Measurements from ENCODE around the gene ABHD16B. TPM values are rescaled to one million over a fixed set of nuclear protein-coding genes. Genes with fewer than 3 reads are reported as not detected.

The ABHD16B gene
- total and polyA plus RNA-seq, 2 of the 13 experiments (the other 11 are each of a cell fraction or from before 2014, with no cell fraction given): not detected

DNA sequence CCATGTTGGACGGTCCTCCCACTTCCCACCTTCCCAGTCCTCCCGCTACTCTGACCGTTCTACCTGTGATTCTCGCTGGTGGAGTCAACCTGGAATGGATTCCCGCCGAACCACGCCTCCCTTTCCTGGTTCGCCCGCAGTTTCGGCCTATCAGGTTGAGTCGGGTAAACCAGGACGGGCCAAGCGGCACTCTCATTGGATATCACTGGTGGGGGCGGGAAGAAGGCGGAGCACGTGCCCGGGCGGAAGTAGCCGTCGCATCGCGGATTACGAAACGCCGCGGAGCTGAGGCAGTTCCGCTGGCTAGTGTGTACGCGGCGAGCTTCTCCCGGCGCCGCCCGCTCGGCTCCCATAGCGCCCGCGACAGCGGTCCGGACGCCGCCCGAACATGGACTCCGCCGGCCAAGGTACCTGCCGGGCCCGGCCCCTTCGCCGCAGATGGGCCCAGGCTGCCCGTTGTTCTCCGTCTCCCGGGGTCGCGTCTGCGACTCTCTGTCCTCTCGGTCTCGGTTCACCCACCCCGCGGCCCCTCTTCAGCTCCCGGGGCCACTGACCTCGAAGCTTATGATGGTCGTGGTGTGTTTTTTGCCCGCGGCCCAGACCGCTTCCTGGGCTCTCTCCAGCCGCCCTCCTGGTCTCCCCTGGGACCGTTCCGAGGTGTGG, 3.8 kb downstream of the ABHD16B start, which contains the start of gene TPD52L2 (continued):
- TF ChIP-seq, protein P1, sequence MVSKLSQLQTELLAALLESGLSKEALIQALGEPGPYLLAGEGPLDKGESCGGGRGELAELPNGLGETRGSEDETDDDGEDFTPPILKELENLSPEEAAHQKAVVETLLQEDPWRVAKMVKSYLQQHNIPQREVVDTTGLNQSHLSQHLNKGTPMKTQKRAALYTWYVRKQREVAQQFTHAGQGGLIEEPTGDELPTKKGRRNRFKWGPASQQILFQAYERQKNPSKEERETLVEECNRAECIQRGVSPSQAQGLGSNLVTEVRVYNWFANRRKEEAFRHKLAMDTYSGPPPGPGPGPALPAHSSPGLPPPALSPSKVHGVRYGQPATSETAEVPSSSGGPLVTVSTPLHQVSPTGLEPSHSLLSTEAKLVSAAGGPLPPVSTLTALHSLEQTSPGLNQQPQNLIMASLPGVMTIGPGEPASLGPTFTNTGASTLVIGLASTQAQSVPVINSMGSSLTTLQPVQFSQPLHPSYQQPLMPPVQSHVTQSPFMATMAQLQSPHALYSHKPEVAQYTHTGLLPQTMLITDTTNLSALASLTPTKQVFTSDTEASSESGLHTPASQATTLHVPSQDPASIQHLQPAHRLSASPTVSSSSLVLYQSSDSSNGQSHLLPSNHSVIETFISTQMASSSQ (IDR thresholded peaks at IDR 0.05; ENCODE audit: low read depth): peak; percentile 62; the same call in 1 of the 2 replicates
- TF ChIP-seq, protein P1 (CRISPR knock-in tag; IDR thresholded peaks at IDR 0.05; ENCODE audit: borderline replicate concordance): peak; percentile 86
- TF ChIP-seq TGIF2 (CRISPR knock-in tag; IDR thresholded peaks at IDR 0.05) (peak; percentile 76), TOE1 (CRISPR knock-in tag; IDR thresholded peaks at IDR 0.05) (no peak), ZNF619 (CRISPR knock-in tag; IDR thresholded peaks at IDR 0.05) (peak; percentile 93), TOPORS (CRISPR knock-in tag; IDR thresholded peaks at IDR 0.05) (peak; percentile 94), YY1 (IDR thresholded peaks at IDR 0.05; ENCODE audit: insufficient read depth, insufficient replicate concordance, low read depth, low read length) (peak; percentile 93), SATB2 (CRISPR knock-in tag; IDR thresholded peaks at IDR 0.05) (peak; percentile 90), ZNF775 (CRISPR knock-in tag; IDR thresholded peaks at IDR 0.05; ENCODE audit: borderline replicate concordance) (no peak), JUND (CRISPR knock-in tag; IDR thresholded peaks at IDR 0.05) (peak; percentile 47), ZNF557 (CRISPR knock-in tag; IDR thresholded peaks at IDR 0.05) (0 out of 2 replicates have a peak, but pooled peaks have one; percentile 47), ZEB1 (IDR thresholded peaks at IDR 0.05; ENCODE audit: insufficient replicate concordance, low read depth) (peak; percentile 70), ZNF768 (CRISPR knock-in tag; IDR thresholded peaks at IDR 0.05) (peak; percentile 68; the same call in 1 of the 2 replicates)
- TF ChIP-seq, protein P2, sequence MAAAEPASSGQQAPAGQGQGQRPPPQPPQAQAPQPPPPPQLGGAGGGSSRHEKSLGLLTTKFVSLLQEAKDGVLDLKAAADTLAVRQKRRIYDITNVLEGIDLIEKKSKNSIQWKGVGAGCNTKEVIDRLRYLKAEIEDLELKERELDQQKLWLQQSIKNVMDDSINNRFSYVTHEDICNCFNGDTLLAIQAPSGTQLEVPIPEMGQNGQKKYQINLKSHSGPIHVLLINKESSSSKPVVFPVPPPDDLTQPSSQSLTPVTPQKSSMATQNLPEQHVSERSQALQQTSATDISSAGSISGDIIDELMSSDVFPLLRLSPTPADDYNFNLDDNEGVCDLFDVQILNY (CRISPR knock-in tag; conservative IDR thresholded peaks at IDR 0.05): peak; percentile 94
- TF ChIP-seq, protein P3, sequence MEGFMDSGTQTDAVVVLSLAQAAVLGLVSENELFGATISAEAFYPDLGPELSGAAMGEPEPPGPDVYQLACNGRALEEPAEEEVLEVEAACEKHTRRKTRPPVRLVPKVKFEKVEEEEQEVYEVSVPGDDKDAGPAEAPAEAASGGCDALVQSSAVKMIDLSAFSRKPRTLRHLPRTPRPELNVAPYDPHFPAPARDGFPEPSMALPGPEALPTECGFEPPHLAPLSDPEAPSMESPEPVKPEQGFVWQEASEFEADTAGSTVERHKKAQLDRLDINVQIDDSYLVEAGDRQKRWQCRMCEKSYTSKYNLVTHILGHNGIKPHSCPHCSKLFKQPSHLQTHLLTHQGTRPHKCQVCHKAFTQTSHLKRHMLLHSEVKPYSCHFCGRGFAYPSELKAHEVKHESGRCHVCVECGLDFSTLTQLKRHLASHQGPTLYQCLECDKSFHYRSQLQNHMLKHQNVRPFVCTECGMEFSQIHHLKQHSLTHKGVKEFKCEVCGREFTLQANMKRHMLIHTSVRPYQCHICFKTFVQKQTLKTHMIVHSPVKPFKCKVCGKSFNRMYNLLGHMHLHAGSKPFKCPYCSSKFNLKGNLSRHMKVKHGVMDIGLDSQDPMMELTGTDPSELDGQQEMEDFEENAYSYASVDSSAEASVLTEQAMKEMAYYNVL (CRISPR knock-in tag; IDR thresholded peaks at IDR 0.05; ENCODE audit: borderline replicate concordance): peak; percentile 85; the same call in 1 of the 2 replicates
- TF ChIP-seq, protein P4, sequence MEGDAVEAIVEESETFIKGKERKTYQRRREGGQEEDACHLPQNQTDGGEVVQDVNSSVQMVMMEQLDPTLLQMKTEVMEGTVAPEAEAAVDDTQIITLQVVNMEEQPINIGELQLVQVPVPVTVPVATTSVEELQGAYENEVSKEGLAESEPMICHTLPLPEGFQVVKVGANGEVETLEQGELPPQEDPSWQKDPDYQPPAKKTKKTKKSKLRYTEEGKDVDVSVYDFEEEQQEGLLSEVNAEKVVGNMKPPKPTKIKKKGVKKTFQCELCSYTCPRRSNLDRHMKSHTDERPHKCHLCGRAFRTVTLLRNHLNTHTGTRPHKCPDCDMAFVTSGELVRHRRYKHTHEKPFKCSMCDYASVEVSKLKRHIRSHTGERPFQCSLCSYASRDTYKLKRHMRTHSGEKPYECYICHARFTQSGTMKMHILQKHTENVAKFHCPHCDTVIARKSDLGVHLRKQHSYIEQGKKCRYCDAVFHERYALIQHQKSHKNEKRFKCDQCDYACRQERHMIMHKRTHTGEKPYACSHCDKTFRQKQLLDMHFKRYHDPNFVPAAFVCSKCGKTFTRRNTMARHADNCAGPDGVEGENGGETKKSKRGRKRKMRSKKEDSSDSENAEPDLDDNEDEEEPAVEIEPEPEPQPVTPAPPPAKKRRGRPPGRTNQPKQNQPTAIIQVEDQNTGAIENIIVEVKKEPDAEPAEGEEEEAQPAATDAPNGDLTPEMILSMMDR (CRISPR knock-in tag; IDR thresholded peaks at IDR 0.05): no peak; the same call in 1 of the 2 replicates
- TF ChIP-seq, protein P5, sequence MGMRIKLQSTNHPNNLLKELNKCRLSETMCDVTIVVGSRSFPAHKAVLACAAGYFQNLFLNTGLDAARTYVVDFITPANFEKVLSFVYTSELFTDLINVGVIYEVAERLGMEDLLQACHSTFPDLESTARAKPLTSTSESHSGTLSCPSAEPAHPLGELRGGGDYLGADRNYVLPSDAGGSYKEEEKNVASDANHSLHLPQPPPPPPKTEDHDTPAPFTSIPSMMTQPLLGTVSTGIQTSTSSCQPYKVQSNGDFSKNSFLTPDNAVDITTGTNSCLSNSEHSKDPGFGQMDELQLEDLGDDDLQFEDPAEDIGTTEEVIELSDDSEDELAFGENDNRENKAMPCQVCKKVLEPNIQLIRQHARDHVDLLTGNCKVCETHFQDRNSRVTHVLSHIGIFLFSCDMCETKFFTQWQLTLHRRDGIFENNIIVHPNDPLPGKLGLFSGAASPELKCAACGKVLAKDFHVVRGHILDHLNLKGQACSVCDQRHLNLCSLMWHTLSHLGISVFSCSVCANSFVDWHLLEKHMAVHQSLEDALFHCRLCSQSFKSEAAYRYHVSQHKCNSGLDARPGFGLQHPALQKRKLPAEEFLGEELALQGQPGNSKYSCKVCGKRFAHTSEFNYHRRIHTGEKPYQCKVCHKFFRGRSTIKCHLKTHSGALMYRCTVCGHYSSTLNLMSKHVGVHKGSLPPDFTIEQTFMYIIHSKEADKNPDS (CRISPR knock-in tag; IDR thresholded peaks at IDR 0.05): no peak

All from HepG2 (cell line).